NCI-H69 (cell line): Measurements from ENCODE around the gene MYL4.
"Not testable (repeated sequence)": the region's sequence is repeated elsewhere in the genome, so short reads cannot be mapped to it uniquely, and the experiment has no call there.

Experiments
- DNase-seq: peaks from one replicate; lab custom pipeline; 2025; lab: John Stamatoyannopoulos, UW

Gene MYL4

DNA sequence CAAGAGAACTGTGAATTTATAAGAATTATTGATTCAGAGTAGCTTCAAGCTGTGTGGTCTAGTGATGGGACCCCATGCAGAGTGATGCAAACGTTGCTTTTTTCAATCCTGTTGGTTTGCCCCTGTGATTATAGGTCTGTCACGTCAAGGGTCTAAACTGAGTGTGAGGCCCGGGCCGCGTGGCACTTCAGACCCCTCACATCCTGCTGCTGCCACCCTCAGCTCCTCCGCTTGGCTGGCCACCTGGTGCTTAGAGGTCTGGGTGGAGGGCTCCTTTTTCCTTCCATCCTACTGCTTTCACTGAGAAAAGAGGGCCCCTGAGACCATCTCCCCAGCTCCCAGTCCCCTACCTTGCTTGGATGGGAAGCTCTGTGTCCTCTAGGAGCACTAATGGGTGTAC is 12.0 kb downstream of the MYL4 start:
- DNase-seq, result no peak

DNA sequence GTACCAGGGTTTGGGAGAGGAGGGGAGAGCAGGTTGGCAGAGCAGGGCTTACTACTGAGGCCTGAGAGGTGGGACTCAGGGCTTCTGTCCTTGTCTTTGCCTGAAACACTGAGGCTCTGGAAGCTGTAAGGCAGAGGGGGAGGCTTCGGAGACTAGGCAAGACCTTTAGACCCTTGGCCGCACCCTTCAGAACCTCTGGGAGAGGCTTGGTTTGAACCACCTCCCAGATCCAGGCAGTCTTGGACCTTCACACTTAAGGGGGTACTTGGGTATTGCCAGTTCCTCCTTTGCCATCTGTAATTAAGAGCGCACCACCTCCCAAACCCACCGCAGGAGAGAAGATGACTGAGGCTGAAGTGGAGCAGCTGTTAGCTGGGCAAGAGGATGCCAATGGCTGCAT is 12.9 kb downstream of the MYL4 start:
- DNase-seq, result no peak

DNA sequence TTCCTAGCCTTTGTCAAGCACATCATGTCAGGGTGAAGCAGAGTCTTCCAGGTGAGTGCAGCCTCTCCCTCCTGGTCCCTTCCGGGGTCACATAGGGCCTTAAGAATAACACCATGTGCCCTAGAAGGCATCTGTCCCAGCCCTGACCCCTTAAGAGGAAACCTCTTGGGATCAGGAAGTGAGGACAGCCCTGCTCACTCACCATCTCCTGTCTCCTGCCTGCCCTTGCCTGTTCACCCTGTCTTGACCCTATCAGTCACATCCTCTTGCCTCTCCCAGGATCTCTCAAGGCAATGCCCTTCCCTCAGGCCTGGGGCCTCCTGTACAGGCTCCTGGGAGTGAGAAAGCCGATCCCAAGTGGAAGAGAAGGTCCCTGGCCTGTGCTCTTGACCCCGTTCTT is 13.9 kb downstream of the MYL4 start:
- DNase-seq, result no peak

DNA sequence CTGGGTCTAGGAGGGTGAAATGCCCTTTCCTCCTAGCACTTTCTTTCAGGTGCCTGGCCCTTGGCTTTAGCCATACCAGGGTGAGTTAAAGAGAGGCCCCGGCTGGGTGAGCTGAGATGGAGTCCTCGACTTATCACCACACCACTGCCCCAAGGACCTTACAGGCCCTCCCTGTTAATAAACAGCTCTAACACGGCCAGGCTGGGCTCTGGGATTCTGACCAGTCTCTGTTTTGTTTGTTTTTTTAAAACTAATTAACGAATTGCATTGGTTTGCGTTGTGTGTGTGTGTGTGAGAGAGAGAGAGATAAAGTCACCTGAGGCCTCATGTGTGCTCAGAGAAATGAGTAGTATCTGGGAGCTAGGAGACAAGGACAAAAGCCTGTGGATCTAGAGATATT is 14.3 kb downstream of the MYL4 start:
- DNase-seq, result no peak

DNA sequence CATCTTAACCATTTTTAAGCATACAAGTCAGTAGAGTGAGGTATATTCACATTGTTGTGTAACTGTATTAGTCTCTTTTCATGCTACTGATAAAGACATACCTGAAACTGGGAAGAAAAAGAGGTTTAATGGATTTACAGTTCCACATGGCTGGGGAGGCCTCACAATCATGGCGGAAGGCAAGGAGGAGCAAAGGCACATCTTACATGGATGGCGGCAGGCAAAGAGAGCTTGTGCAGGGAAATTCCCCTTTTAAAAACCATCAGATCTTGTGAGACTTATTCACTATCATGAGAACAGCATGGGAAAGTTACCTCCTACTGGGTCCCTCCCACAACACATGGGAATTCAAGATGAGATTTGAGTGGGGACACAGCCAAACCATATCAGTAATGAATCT is 14.9 kb downstream of the MYL4 start:
- DNase-seq, result not testable (repeated sequence)

DNA sequence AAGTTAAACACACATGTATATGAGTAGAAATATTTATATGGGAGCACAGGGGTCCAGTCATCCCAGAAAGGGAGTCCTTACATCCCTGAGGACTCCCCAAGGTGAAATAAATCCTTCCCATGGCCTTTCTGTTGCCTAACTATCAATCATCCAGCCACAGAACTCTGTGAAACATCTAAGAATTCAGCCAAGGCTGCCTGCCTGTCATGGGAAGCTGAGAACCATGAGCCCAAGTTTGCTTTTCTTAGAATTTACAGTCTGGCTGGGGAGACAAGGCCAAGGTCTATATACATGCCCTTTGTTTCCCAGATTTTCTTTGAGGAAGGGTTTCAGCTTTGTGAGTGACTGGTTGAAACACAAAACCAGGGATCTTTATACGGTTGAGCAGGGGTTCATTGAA is 15.8 kb downstream of the MYL4 start:
- no peak for DNase-seq

DNA sequence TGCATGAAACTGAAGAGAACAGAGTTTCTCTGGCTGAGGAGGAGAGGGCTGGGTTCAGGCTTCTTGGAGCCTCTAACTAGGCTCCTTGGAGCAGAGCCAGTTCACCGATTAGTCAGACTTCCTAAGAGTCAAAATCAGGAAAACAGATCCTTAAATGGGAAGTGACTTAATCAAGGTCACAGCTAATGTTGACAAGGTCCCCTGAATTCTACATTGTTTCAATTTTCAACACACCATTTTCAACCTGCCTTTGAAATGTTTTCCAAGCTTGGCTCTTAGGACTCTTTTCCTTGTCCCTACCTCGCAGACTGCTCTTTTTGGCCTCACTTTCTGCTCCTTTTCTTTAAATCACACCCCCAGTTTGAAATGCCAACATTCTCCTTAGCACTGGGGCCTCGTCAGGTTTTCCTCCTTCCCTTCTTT is 16.3 kb downstream of the MYL4 start:
- peak; percentile 44 for DNase-seq

DNA sequence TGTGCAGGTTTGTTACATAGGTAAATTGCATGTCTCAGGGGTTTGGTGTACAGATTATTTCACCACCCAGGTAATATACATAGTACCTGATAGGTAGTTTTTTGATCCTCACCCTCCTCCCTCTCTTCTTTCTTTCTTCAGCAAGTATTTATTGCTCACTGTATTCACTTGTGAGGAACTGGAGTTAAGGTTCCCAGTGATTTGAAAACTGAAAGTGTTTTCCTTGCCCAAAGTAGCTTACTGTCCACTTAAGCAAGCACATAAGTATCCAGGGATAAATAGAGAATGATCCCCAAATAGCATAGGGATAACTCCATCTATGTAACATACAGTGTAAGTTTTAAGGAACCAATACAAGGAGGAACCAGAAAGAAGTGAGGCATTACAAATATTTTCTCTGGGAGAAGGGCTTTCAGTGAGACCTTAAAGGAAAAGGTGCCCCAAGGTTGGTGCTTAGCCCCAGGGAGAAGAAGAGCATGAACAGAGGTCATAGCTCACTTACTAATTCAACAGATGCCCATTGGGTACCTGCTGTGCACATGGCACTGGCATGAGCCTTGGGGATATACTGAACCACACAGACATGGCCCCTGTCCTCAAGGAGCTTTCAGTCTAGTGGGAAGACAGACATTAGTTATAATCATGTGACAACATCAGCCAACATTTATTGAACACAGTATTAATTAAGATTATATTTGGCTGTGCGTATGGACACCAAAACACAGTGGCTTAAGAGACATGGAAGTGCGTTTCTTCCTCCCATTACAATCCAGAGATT is 17.0 kb downstream of the MYL4 start:
- DNase-seq, result no peak

DNA sequence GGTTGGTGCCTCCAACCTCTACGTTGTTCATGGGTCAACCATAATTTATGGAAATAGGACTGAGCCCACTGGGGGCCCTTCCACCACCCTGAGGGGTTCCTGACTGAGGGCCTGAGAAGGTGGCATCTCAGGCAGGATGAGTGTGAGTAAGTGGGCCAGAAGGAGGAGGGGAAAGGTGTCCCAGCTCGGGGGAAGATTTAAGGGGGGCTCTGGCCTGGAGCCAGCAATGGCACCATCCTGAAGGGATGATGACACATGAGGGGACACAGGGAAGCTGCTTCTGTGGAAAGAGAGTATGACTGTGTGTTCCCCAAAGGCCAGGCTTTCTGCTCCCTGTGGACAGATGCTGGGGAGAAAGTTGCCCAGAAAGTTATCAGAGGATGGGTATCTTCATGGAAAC is 18.7 kb downstream of the MYL4 start:
- DNase-seq, result no peak

DNA sequence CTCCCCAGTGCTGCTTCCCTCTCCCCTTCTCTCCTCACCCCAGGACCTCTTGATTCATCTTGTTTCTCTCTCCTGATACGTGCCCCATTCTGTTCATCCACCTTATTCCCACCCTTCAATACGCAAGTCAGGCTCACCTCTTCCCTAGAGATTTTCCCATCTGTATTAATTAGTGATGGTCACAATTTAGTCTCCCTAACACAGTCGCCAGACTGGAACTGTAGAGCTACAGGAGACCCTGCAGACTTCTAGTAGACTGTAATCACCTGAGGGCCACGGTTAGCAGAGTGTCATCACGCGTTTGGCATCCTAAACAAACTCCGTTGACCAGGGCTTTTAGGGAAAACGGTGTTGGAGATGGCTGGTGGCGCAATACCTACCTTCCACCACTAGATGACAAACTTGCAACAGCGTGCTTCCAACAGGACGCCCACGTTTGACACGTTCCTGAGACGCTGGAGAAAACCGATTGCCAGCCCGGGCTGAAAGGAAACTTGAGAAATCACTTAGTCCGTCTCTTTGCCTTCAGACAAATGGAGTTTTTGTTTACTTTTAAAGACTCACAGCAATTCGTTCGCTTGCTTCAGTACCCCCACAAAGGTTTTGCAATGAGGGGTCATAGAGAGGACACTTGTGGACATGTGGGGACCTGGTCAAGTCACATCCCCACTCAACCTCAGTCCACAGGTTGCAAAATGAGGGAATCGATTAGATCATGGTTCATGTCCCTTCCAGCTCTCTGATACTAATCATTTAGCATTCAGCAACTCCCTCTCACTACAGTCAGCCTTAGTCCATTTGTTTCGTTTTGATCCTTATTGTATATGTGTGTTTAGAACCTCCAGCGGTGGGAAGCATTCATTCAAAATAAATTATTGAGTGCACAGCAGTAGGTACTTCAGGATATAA is 20.6 kb downstream of the MYL4 start:
- peak; percentile 92 for DNase-seq

DNA sequence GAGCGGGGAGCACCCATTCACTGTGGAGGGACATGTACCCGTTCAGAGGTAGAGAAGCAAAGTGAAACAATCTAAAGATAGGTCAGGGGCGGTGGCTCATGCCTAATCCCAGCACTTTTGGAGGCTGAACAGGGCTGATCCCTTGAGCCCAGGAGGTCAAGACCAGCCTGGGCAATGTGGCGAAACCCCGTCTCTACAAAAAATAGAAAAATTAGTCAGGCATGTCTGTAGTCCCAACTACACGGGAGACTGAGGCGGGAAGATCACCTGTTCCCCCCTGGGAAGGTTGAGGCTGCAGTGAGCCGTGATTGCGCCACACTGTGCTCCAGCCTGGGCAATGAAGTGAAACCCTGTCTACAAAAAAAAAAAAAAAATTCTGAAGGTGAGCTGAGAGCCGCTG is 21.7 kb downstream of the MYL4 start:
- no peak for DNase-seq

DNA sequence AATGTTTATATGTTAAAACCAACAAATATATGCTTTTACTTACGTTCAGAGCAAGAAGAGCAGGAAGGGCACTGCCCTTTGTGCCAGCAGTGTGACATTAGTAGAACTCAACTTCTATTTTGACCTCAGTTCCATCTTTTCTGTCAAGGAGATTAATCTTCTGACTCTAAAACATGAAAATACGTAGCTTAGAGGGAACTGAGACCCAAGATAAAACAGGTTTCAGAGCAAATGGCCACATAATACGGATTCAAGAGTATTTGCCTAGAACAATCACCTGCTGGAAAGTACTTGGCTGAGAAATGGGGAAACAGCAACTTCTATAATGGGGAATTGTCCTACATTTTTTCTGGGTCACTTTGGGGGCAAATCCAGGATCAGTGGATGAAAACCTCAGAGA is 22.2 kb downstream of the MYL4 start:
- no peak for DNase-seq

DNA sequence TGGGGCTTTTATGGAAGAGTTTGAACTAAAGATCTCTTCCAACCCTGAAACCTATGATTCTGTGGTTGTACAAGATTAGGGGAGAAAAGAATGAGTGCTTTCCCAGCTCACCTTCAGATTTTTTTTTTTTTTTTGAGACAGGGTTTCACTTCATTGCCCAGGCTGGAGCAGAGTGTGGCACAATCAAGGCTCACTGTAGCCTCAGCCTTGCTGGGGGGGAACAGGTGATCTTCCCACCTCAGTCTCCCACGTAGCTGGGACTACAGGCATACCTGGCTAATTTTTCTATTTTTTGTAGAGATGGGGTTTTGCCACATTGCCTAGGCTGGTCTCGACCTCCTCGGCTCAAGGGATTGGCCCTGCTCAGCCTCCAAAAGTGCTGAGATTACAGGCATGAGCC is 22.7 kb downstream of the MYL4 start:
- DNase-seq, result no peak

DNA sequence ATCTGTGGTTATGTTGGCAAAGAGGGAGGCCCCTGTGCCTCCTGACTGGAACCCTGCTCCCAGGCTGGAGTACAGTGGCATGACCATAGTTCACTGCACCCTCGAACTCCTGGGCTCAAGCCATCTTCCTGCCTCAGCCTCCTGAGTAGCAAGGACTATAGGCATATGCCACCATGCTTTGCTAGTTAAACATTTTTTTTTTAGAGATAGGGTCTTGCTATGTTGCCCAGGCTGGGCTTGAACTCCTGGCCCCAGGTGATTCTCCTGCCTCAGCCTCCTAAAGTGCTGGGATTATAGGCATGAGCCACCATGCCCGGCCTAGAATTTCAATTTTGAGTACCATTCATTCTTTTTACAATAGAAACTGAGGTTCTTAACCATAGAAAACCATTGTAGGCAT is 23.3 kb downstream of the MYL4 start:
- DNase-seq, result no peak

DNA sequence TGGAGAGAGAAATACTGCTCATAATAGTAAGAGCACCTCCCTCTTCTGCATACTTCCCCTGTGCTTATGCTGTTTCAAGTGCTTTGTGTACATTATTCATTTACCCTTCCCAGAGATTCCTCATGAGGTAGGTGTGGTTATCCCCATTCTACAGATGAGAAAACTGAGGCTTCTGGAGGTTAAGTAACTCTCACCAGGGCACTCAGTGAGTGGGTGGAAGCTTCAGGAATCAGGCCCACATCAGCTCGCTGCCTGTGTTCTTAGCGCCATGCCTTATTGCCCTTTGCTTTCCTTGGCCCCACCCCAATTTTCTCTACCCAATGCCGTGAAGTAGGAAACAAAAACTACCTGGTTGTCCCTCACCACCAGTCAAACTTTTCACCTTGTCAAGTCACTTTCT is 26.4 kb downstream of the MYL4 start:
- no peak for DNase-seq

DNA sequence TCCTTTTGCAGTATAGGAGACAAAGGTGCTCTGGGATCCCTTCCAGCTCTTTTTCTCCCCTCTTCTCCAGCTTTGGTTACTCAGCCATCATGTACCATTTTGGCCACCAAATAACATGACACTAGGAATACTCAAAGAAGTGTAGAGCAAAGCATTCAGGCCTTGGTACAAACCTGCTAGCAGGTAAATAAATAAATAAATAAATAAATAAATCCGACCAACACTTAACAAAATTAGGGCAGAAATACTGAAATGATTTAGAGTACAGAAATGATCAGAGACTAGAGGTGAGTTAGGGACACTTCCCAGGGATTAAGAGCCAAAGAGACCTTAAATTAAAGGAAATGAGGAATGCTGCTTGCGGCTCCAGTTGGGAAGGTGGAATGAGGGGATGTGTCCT is 26.8 kb downstream of the MYL4 start:
- no peak for DNase-seq

DNA sequence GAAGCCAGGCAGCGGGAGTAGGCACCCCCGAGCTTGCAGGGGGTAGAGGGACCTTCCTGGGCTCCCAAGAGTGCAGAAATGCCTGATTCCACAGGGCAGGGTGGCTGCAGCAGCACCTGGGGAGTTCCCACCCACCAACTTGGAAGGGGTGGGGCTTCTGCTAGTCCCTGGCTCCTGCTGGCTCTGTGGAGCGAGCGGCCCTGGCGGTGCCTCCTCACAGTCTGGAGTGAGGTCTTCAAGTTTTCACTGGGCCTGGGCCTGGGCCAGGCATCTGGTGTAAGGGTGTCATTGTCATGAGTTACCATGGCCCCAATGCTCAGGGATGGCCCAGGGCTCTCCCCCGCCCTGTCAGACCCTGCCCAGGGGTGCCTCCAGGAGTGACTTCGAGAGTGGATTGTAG is 28.7 kb downstream of the MYL4 start:
- DNase-seq, result no peak

DNA sequence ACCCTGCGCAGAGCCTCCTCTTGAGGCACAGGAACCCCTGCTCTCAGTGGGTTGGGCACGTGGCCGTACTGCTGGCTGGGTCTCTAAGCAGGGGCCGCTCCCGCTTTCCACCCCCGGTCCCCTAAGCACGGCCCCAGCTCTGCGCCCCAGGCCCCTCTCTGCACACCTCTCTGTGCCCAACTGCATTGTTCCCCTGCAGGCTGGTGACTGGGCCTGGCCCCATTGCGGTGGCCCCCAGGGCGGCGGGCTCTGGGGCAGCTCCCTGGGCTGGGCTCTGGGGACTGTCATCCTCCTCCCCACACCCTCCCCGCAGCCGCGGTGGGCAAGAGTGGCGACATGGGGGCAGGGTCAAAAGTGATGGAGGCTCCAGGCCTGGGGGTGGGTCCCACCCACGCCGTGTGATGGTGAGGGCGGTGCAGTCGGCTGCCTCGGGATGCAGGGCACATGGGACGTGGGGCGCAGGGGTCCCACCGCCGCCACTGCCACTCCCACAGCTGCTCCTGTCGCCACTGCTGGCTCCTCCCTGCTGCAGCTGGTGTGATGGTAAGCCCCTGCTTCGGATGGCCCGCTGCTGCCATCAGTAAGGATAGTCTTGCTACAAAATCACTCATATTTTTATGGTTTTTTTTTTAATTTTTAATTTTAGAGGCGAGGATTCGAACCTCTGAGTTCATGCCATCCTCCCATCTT is 29.3 kb downstream of the MYL4 start:
- no peak for DNase-seq

DNA sequence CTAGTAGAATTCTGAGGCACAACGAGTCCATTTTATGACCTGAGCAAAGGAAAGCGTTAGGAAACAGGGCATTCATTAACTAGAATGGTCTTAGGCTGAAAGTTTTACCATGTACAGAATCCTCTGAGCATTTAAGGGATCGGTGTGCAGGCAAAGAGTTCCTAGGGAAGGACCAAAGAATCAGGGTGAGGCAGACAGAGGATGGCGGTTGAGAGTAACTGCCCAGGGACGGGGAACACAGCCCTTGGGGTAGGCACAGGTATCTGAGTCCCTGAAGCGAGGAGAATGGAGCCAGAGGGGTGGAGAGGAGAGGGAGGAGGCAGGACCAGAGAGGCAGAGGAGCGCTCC is 30.4 kb downstream of the MYL4 start:
- no peak for DNase-seq

DNA sequence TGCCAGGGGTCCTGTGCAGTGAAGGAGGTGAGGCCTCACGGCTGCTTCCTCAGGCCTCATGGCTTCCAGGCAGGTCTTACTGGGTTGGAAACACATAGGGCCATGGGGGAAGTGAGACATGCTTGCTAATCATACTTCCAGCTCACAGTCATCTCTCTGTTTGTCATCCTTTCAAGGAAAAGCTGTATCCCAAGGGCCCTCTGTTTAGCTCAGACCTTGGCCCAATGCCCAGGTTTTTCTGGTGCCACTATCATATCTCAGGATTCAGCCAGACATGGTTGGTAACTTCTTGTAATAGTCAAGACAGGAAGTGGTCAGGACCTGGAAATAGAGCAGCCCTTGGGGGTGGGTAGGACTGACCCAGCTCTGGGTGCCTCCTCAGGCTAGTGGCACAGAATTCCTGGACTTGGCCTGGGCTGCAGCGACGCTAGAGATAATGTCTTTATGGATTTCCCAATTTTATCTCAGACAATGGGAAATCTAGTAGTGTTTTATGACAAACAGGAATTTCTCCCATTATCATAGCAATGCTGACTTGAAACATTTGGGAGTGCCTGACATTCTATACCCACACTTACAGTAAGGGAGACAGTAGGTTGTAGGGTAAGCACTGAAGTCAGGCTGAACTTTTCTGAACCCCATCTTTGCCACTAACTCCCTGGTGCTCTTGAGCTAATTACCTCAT is 31.0 kb downstream of the MYL4 start:
- peak; percentile 92 for DNase-seq

DNA sequence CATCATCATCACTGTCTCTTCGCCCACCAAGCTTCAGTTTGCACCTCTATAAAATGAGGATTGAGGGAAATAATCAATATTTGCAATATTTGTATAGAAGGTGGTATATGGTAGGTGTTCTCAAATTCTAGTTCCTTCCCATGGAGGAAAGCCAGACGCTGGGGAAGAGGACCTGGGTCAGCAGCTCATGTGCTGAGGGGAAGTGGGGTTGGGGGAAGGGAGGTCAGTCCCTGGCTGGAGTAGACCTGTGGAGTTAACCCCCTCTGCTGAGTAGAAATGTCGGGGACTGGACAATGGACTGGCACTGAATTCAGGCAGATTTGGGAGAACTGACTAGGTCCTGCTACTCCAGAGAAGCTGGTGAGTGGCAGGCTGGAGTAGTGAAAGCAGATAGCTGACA is 31.7 kb downstream of the MYL4 start:
- no peak for DNase-seq

DNA sequence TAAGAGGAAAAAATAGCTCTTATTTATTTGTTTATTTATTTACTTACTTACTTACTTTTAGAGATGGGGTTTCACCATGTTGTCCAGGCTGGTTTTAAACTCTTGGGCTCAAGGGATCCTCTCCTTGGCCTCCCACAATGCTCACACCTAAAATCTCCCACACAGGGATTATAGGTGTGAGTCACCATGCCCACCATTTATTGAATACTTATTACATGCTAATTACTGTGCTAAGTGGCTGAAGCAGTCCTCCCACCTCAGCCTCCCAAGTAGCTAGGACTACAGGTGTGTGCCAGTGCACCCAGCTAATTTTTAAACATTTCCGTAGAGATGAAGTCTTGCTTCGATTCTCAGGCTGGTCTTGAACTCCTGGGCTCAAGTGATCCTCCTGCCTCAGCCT is 33.5 kb downstream of the MYL4 start:
- DNase-seq, result no peak
